Suprapubic skin (tissue), 4 donors: ENCODE results near the gene SDF2. TPM values are rescaled to one million over a fixed set of nuclear protein-coding genes. Genes with fewer than 3 reads are reported as not detected.

Experiments used
- DNase-seq, 2 donors: peaks; one replicate each; pipeline ENCODE4 v3.0.0-alpha.2; 2019; ENCODE audit warnings: low spot score in 2 of 2
- H3K27ac ChIP-seq: fragments of 200-600 bp; sonication (generic); one replicate; pipeline ENCODE4 v1.5.1; 2019
- H3K27me3 ChIP-seq: fragments of 200-600 bp; sonication (generic); one replicate; pipeline ENCODE4 v1.5.1; 2019
- H3K36me3 ChIP-seq: fragments of 200-600 bp; sonication (generic); one replicate; pipeline ENCODE4 v1.5.1; 2019
- H3K4me1 ChIP-seq: fragments of 200-600 bp; sonication (generic); one replicate; pipeline ENCODE4 v1.5.1; 2019
- H3K4me3 ChIP-seq: fragments of 200-600 bp; sonication (generic); one replicate; pipeline ENCODE4 v1.5.1; 2019; ENCODE audit warnings: mild to moderate bottlenecking
- H3K9me3 ChIP-seq: fragments of 200-600 bp; sonication (generic); one replicate; pipeline ENCODE4 v1.5.1; 2019
- CTCF ChIP-seq, 2 donors: fragments of 200-600 bp in 1 of 2; fragments of 450-650 bp in 1 of 2; sonication (generic) in 1 of 2; IDR thresholded peaks; one replicate each; pipeline ENCODE4 v1.5.1; 2016 to 2019; ENCODE audit warnings: antibody characterized with exemption in 2 of 2, mild to moderate bottlenecking in 1 of 2, moderate library complexity in 1 of 2
- EP300 ChIP-seq: sonication (generic); formaldehyde crosslinking; IDR thresholded peaks from one replicate; pipeline ENCODE4 v1.6.1; 2017; ENCODE audit warnings: antibody characterized with exemption
- POLR2A ChIP-seq, 2 donors: fragments of 450-650 bp; IDR thresholded peaks; one replicate each; pipeline ENCODE4 v1.6.1; 2017; ENCODE audit warnings: antibody characterized with exemption in 2 of 2, mild to moderate bottlenecking in 2 of 2, moderate library complexity in 2 of 2
- POLR2AphosphoS5 ChIP-seq, 3 donors: sonication (generic); formaldehyde crosslinking; IDR thresholded peaks; one replicate each; pipeline ENCODE4 v1.6.1; 2017; ENCODE audit warnings: antibody characterized with exemption in 3 of 3
- WGBS: methylation state at CpG from one replicate; pipeline ENCODE4 v1.1.5; 2018; 5-methylcytosine and 5-hydroxymethylcytosine counted together
- total RNA-seq, 4 donors: library from RNA; depleted of rRNA; stranded (reverse); fragments of >200 nt; gene quantifications; one replicate each; pipeline ENCODE4 v1.1.0, GENCODE V29; 2016

SDF2 gene
- total RNA-seq, 4 donors from 2014 or later: 35.8 to 50.3 (median 36.3) TPM

GRCh38 chr17:28705728-28706334, 44.1 kb upstream of the SDF2 start:
- WGBS: 83% methylated on average over 2 of the region's 10 CpGs
- Histone ChIP-seq H3K4me1 (peaks cover 11% of the 10 kb centered on the region), H3K27me3 (no peaks in the 10 kb centered on the region), H3K36me3 (peaks cover 44% of the 10 kb centered on the region), H3K27ac (no peak overlapping the region), H3K4me3 (no peak overlapping the region), H3K9me3 (no peaks in the 10 kb centered on the region)
- no peak for DNase-seq
- TF ChIP-seq POLR2A (IDR thresholded peaks at IDR 0.05) (no peak), EP300 (no peak), POLR2AphosphoS5 (IDR thresholded peaks at IDR 0.05) (no peak), CTCF (IDR thresholded peaks at IDR 0.05) (no peak)

- peaks cover 51% of the 10 kb centered on the region for H3K36me3 ChIP-seq
- H3K4me1 ChIP-seq: peaks cover 5% of the 10 kb centered on the region
- TF ChIP-seq POLR2AphosphoS5 (IDR thresholded peaks at IDR 0.05) (no peak), EP300 (no peak), POLR2A (IDR thresholded peaks at IDR 0.05) (no peak), CTCF (IDR thresholded peaks at IDR 0.05) (no peak)
- no peaks in the 10 kb centered on the region for H3K27me3 ChIP-seq
- H3K27ac ChIP-seq: no peak overlapping the region
- no peak for DNase-seq
- no peaks in the 10 kb centered on the region for H3K9me3 ChIP-seq
- no peak overlapping the region for H3K4me3 ChIP-seq
- WGBS: 69% methylated on average over 5 of the region's 5 CpGs
Observed at GRCh38 chr17:28705074-28705659, 43.5 kb upstream of the SDF2 start.

- peaks cover 59% of the 10 kb centered on the region for H3K36me3 ChIP-seq
- no peak overlapping the region for H3K27ac ChIP-seq
- TF ChIP-seq POLR2A (IDR thresholded peaks at IDR 0.05): no peak
- H3K4me3 ChIP-seq: no peak overlapping the region
- no peak for DNase-seq
- 91% methylated on average over 13 of the region's 14 CpGs for WGBS
- no peaks in the 10 kb centered on the region for H3K27me3 ChIP-seq
- no peaks in the 10 kb centered on the region for H3K4me1 ChIP-seq
- H3K9me3 ChIP-seq: no peaks in the 10 kb centered on the region
Observed at GRCh38 chr17:28704219-28704858, 42.6 kb upstream of the SDF2 start.

- Histone ChIP-seq H3K4me1 (no peaks in the 10 kb centered on the region), H3K9me3 (no peaks in the 10 kb centered on the region), H3K36me3 (peaks cover 66% of the 10 kb centered on the region), H3K27ac (no peak overlapping the region), H3K4me3 (no peak overlapping the region), H3K27me3 (no peaks in the 10 kb centered on the region)
- no peak for DNase-seq
- TF ChIP-seq POLR2A (IDR thresholded peaks at IDR 0.05) (no peak), POLR2AphosphoS5 (IDR thresholded peaks at IDR 0.05) (no peak), EP300 (no peak)
- 82% methylated on average over 16 of the region's 16 CpGs for WGBS
Observed at GRCh38 chr17:28703552-28704218, 42.0 kb upstream of the SDF2 start.

- no peak for DNase-seq
- Histone ChIP-seq H3K27me3 (no peaks in the 10 kb centered on the region), H3K36me3 (peaks cover 75% of the 10 kb centered on the region), H3K9me3 (no peaks in the 10 kb centered on the region), H3K4me1 (no peaks in the 10 kb centered on the region), H3K27ac (no peak overlapping the region), H3K4me3 (no peak overlapping the region)
- 65% methylated on average over 3 of the region's 3 CpGs for WGBS
- no peak for TF ChIP-seq EP300
- TF ChIP-seq POLR2A (IDR thresholded peaks at IDR 0.05): no peak
Observed at GRCh38 chr17:28702752-28703150, 41.0 kb upstream of the SDF2 start.

- Histone ChIP-seq H3K4me3 (no peak overlapping the region), H3K4me1 (no peaks in the 10 kb centered on the region), H3K36me3 (peaks cover 81% of the 10 kb centered on the region), H3K27me3 (no peaks in the 10 kb centered on the region), H3K9me3 (no peaks in the 10 kb centered on the region), H3K27ac (no peak overlapping the region)
- no peak for TF ChIP-seq EP300
- WGBS: 56% methylated on average over 10 of the region's 10 CpGs
- DNase-seq: no peak
Observed at GRCh38 chr17:28702026-28702751, 40.5 kb upstream of the SDF2 start.
